GM23248 (cell line): Measurements from ENCODE around the gene TRMU. TPM values are rescaled to one million over a fixed set of nuclear protein-coding genes. Genes with fewer than 3 reads are reported as not detected.

Experiments used
- DNase-seq: peaks from one replicate; pipeline ENCODE4 v3.0.0-alpha.2; 2015
- H2AFZ ChIP-seq: fragments of 200-600 bp; sonication (generic); 2 replicates; pipeline ENCODE4 v1.6.1; 2016; ENCODE audit warnings: antibody characterized with exemption
- H3F3A ChIP-seq: fragments of 200-600 bp; sonication (generic); 2 replicates; pipeline ENCODE4 v1.6.1; 2016; ENCODE audit warnings: mild to moderate bottlenecking, antibody characterized with exemption, mixed run types; ENCODE audit not compliant: insufficient read depth
- H3K27ac ChIP-seq: fragments of 200-600 bp; sonication (generic); 2 replicates; pipeline ENCODE4 v1.5.1; 2016; ENCODE audit warnings: mild to moderate bottlenecking
- H3K27me3 ChIP-seq: fragments of 200-600 bp; sonication (generic); replicated peaks from 2 replicates; pipeline ENCODE4 v1.6.1; 2016; ENCODE audit warnings: mild to moderate bottlenecking; ENCODE audit not compliant: insufficient read depth
- H3K36me3 ChIP-seq: fragments of 200-600 bp; sonication (generic); 2 replicates; pipeline ENCODE4 v1.6.1; 2016; ENCODE audit warnings: low read depth, mild to moderate bottlenecking
- H3K4me1 ChIP-seq: fragments of 200-600 bp; sonication (generic); 2 replicates; pipeline ENCODE4 v1.6.1; 2016; ENCODE audit warnings: mild to moderate bottlenecking; ENCODE audit not compliant: insufficient read depth
- H3K4me2 ChIP-seq: fragments of 200-600 bp; sonication (generic); one replicate; pipeline ENCODE4 v1.6.1; 2016; ENCODE audit warnings: mild to moderate bottlenecking; ENCODE audit not compliant: unreplicated experiment
- H3K4me3 ChIP-seq: fragments of 200-600 bp; sonication (generic); 2 replicates; pipeline ENCODE4 v1.5.1; 2016; ENCODE audit warnings: mild to moderate bottlenecking
- H3K79me2 ChIP-seq: fragments of 200-600 bp; sonication (generic); 2 replicates; pipeline ENCODE4 v1.6.1; 2016; ENCODE audit warnings: mild to moderate bottlenecking; ENCODE audit not compliant: insufficient read depth
- H3K9ac ChIP-seq: fragments of 200-600 bp; sonication (generic); 2 replicates; pipeline ENCODE4 v1.6.1; 2016; ENCODE audit warnings: mild to moderate bottlenecking
- H3K9me2 ChIP-seq: fragments of 200-600 bp; sonication (generic); 2 replicates; pipeline ENCODE4 v1.6.1; 2016; ENCODE audit warnings: mixed run types, mild to moderate bottlenecking, moderate library complexity; ENCODE audit not compliant: insufficient read depth
- H3K9me3 ChIP-seq: fragments of 200-600 bp; sonication (generic); one replicate; pipeline ENCODE4 v1.6.1; 2017; ENCODE audit warnings: low read depth
- H4K20me1 ChIP-seq: fragments of 200-600 bp; sonication (generic); 2 replicates; pipeline ENCODE4 v1.6.0; 2016; ENCODE audit not compliant: insufficient read depth
- EZH2 ChIP-seq: fragments of 200-600 bp; sonication (generic); IDR thresholded peaks from 2 replicates; pipeline ENCODE4 v1.6.1; 2018; ENCODE audit warnings: antibody characterized with exemption, mild to moderate bottlenecking; ENCODE audit not compliant: insufficient read depth, poor library complexity, severe bottlenecking
- EZH2phosphoT487 ChIP-seq: fragments of 200-600 bp; sonication (generic); IDR thresholded peaks from 2 replicates; pipeline ENCODE4 v1.6.1; 2018; ENCODE audit warnings: antibody characterized with exemption, moderate library complexity, mild to moderate bottlenecking, low read depth; ENCODE audit not compliant: insufficient read depth
- WGBS, 2 experiments: methylation state at CpG; one replicate each; pipeline ENCODE4 v1.1.6; 2015 to 2017; ENCODE audit warnings: low lambda C conversion rate in 2 of 2, low coverage in 1 of 2; ENCODE audit errors: missing lambda C conversion rate in 2 of 2; 5-methylcytosine and 5-hydroxymethylcytosine counted together
- in situ Hi-C: fragments of 300-500 bp; cut with MboI; formaldehyde crosslinking; loops from 2 replicates; pipeline ENCODE4 v1.15.0; 2020
- polyA plus RNA-seq: library from polyadenylated mRNA; unstranded; fragments of >200 nt; fragmentation: Nextera tagmentation; extraction: Ambion mirVana; gene quantifications from 2 replicates; pipeline ENCODE4 v1.2.1, GENCODE V29; 2016
- total RNA-seq: library from RNA; depleted of rRNA; stranded (reverse); fragments of >200 nt; shearing (Covaris generic); gene quantifications from 2 replicates; pipeline ENCODE4 v1.2.3, GENCODE V29; 2014

Gene TRMU
- total and polyA plus RNA-seq, 2 experiments from 2014 or later: 27.0 to 38.4 TPM

GRCh38 chr22:46371623-46372226, 36.2 kb downstream of the TRMU start:
- Histone ChIP-seq H3K79me2 (no peaks in the 10 kb centered on the region), H3K4me1 (no peaks in the 10 kb centered on the region), H3K9me3 (peaks cover 3% of the 10 kb centered on the region), H3K4me3 (no peak overlapping the region), H3K9ac (no peak overlapping the region), H4K20me1 (no peaks in the 10 kb centered on the region), H3F3A (no peaks in the 10 kb centered on the region), H3K27ac (no peak overlapping the region), H3K9me2 (no peaks in the 10 kb centered on the region), H3K36me3 (no peaks in the 10 kb centered on the region), H2AFZ (no peak overlapping the region), H3K4me2 (no peak overlapping the region), H3K27me3 (no peaks in the 10 kb centered on the region)
- TF ChIP-seq EZH2phosphoT487: no peak
- in situ Hi-C loops: no loop called here
- no peak for DNase-seq
- WGBS, 2 experiments: 31 to 32% methylated on average over 2 of the region's 2 CpGs

GRCh38 chr22:46372686-46373085, 37.2 kb downstream of the TRMU start:
- H3K27ac ChIP-seq: no peak overlapping the region
- H3K79me2 ChIP-seq: no peaks in the 10 kb centered on the region
- H3K36me3 ChIP-seq: no peaks in the 10 kb centered on the region
- H3K9me3 ChIP-seq: peaks cover 3% of the 10 kb centered on the region
- in situ Hi-C loops: no loop called here
- no peaks in the 10 kb centered on the region for H4K20me1 ChIP-seq
- DNase-seq: no peak
- WGBS, 2 experiments: 70 to 75% methylated on average over 18 of the region's 18 CpGs
- H3K9ac ChIP-seq: no peak overlapping the region
- no peaks in the 10 kb centered on the region for H3F3A ChIP-seq
- H3K4me1 ChIP-seq: no peaks in the 10 kb centered on the region
- no peak for TF ChIP-seq EZH2
- TF ChIP-seq EZH2phosphoT487: no peak
- H2AFZ ChIP-seq: no peak overlapping the region
- H3K9me2 ChIP-seq: no peaks in the 10 kb centered on the region
- H3K27me3 ChIP-seq: no peaks in the 10 kb centered on the region
- H3K4me2 ChIP-seq: no peak overlapping the region
- no peak overlapping the region for H3K4me3 ChIP-seq

GRCh38 chr22:46373159-46373558, 37.6 kb downstream of the TRMU start:
- in situ Hi-C loops: no loop called here
- no peak overlapping the region for H3K9ac ChIP-seq
- WGBS, 2 experiments: 51 to 58% methylated on average over 8 of the region's 8 CpGs

GRCh38 chr22:46373921-46374662, 38.6 kb downstream of the TRMU start:
- Histone ChIP-seq H4K20me1 (no peaks in the 10 kb centered on the region), H3K4me3 (no peak overlapping the region), H3K4me2 (no peak overlapping the region), H3K27me3 (no peaks in the 10 kb centered on the region; the same call in 1 of the 2 replicates), H3K27ac (no peak overlapping the region), H3K4me1 (no peaks in the 10 kb centered on the region), H2AFZ (no peak overlapping the region), H3F3A (no peaks in the 10 kb centered on the region), H3K9ac (no peak overlapping the region), H3K36me3 (no peaks in the 10 kb centered on the region), H3K9me3 (peaks cover 3% of the 10 kb centered on the region), H3K9me2 (no peaks in the 10 kb centered on the region), H3K79me2 (no peaks in the 10 kb centered on the region)
- no peak for TF ChIP-seq EZH2phosphoT487
- no peak for TF ChIP-seq EZH2
- DNase-seq: no peak
- WGBS, 2 experiments: 68 to 73% methylated on average over 31 of the region's 31 CpGs
- in situ Hi-C loops: no loop called here

More at GRCh38 chr22:46373159-46373558, 37.6 kb downstream of the TRMU start:
- Histone ChIP-seq H3K9me2 (no peaks in the 10 kb centered on the region), H3K4me3 (no peak overlapping the region), H2AFZ (no peak overlapping the region), H3K27ac (no peak overlapping the region), H3K27me3 (no peaks in the 10 kb centered on the region), H3K9me3 (peaks cover 3% of the 10 kb centered on the region), H3K4me1 (no peaks in the 10 kb centered on the region), H4K20me1 (no peaks in the 10 kb centered on the region), H3K4me2 (no peak overlapping the region), H3K79me2 (no peaks in the 10 kb centered on the region), H3F3A (no peaks in the 10 kb centered on the region), H3K36me3 (no peaks in the 10 kb centered on the region)
- TF ChIP-seq EZH2: no peak
- TF ChIP-seq EZH2phosphoT487: no peak
- no peak for DNase-seq
